Medulla oblongata (tissue), 1 donor: Measurements from ENCODE around the gene PRKRIP1.
A peak's percentile ranks its signal among the peaks of the same experiment; 100 is the strongest.
"Not testable (repeated sequence)": the region's sequence is repeated elsewhere in the genome, so short reads cannot be mapped to it uniquely, and the experiment has no call there.

Source experiments
- DNase-seq: peaks from one replicate; pipeline ENCODE4 v3.0.0-alpha.2; 2015; ENCODE audit errors: extremely low spot score

PRKRIP1 gene, protein sequence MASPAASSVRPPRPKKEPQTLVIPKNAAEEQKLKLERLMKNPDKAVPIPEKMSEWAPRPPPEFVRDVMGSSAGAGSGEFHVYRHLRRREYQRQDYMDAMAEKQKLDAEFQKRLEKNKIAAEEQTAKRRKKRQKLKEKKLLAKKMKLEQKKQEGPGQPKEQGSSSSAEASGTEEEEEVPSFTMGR

DNA sequence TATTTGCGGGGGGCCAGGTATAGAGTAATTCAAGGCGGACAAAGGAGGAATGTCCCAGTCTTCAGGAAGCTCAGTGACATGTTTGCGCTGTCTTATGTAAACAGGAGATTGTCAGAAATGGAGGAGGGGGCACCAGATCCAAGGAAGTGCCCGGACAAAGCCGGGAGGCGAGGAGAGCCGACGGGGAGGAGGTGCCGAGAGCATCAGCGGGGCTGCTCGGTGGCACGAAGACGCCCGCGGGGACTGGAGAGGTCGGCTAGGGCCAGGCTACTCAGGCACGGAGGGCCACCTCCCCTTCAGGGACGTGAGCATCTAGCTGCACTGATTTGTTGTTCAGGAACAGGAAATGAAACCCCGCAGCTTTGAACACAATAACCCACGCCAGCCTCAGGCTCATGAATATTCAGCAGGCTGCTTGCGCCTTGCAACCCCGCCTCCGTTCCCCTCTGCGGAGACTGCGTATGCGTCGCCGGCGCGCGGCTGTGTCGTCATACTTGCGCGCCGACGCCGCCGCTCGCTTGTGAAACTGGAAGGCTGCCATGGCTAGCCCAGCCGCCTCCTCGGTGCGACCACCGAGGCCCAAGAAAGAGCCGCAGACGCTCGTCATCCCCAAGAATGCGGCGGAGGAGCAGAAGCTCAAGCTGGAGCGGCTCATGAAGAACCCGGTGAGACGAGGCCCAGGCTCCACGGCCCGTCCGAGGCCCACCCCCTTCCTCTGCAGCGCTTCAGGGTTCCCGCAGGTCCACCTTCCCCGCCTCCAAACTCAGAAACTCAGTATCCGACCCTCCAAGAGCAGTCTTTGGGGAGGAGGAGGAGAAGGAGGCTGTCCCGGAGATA, at the start of gene PRKRIP1:
Gene PRKRIP1, plus strand, starts transcription at position 491 of the 837 bp plus-strand sequence. Its CDS starts 49 bp downstream, at position 540.
- peak; percentile 96 for DNase-seq

DNA sequence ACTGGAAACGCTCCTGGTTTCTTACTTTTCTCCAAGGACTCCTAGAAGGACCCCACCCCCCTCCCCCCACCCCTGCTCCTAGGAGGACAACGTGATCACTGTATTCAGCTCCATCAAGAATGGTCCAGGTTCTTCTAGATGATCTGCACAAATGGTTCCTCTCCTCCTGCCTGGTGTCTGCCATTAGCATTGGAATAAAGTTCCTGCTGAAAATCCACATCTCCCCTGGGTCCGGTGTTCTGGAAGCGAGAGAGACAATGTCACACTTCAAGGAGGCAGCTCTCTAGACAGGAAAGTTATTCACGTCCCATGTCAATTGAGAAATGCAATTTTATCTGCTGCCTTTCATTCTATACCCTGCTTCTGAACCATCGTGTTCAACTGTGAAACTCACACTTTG, 49.2 kb upstream of the PRKRIP1 start:
- DNase-seq = not testable (repeated sequence)

DNA sequence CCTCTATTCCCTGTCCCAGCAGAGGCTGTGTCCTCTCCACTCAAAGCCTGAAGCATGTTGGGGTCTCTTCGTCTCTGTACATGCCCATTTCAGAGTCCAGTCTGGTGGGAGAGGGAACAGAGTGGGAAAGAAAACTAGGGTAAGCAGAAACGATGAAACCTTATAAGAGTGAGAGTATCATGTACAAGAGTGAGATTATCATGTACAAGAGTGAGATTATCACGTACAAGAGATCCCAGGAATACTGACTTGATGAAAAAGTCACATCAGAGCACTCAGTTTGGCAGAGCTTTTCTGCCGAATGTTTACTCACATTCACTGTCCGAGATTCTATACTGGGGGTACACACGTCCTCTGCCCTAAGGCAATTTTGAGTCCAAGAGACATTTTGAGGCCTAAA, 39.8 kb upstream of the PRKRIP1 start, which contains the start of gene SPDYE6:
Gene SPDYE6, minus strand, starts transcription at position 101 of the 400 bp plus-strand sequence. CDS start 421 bp downstream, outside the sequence.
- not testable (repeated sequence) for DNase-seq

DNA sequence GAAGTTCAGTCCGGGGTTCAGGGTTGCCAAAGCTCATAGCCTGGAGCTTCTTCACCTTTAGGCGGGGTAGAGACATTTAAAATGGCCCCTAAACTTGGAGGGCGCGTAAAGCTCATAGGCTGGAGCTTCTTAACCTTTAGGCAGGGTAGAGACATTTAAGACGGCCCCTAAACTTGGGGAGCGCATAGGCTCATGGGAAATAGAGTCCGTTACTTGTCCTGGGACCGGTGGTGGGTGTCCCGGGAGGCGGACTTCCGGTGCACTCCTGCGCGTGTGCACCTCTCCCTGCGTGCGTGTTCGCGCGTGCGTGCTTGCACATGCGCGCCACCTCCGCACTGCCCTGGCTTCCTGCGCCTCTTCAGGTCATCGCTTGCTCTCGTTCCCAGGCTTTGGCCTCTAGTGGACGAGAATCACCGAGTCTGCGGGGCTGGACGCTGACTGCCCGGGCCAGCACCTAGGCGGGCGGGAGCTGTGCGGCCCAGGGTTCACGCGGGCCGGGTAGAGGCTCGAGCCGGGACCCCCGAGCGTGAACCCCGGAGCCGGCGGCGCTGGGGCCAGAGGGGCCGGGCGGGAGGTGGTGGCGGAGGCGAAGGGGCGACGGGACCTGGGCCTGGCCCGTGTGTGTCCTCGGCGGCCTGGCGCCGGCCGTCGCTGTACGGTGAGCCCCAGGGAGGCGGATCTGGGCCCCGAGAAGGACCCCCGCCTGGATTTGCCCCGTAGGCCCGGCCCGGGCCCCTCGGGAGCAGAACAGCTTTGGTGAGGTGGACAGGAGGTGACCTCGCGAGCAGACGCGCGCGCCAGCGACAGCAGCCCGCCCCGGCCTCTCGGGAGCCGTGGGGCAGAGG, 32.4 kb upstream of the PRKRIP1 start:
- DNase-seq = peak; percentile 100

DNA sequence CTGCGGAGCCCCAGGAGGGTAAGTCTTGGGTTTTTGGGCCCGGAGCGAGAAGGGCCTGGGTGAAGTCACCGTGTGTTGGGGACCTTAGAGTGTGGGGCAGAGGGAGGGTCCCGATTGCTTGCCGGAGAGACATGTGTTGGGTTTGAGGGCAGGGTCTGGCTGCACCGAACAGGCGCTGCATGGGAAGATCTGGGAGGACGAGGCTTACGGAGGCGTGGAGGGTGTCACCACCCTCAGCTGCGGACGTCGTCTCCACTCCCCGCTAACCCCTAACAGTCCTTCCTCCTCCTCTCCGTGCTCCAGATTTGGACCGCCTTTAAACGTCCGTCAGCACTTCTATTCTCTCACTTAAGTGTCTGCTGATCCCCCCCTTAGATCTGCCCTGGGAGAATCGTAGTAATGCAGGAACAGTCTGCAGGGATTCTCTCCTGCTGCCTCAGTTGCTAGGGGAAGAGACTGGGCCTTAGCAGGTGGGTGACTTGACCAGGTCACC, 31.7 kb upstream of the PRKRIP1 start:
- not testable (repeated sequence) for DNase-seq

DNA sequence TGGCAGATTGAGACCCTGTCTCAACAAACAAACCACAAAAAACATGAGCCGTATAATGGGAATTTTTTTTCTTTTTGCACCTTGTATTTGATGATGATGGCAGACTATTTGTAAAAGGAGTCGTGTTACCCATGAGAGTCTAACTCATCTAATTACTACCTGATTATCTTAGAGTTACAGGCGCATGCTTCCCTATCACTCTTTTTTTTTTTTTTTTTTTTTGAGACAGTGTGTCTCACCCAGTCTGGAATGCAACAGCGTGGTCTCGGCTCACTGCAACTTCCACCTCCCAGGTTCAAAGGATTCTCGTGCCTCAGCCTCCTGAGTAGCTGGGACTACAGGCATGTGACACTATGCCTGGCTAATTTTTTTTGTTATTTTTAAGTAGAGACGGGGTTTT, 30.8 kb upstream of the PRKRIP1 start:
- DNase-seq = not testable (repeated sequence)

DNA sequence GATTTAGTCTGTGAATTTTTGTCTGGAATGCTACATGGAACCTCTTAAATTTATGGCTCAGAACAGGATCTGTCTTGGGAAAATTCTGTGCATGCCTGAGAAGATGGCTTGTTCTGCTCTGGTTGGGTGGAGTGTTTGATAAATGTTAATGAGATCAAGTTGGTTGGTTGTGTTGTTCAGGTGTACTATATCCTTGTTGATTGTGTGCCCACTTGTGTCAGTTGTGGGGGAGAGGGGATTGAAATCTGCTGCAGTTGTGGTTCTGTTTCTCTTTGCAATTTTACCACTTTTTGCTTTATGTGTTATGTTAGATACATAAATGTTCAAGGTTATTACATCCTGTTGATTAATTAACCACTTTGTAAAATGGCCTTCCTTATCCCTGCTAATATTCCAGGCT, 26.1 kb upstream of the PRKRIP1 start:
- DNase-seq = not testable (repeated sequence)

DNA sequence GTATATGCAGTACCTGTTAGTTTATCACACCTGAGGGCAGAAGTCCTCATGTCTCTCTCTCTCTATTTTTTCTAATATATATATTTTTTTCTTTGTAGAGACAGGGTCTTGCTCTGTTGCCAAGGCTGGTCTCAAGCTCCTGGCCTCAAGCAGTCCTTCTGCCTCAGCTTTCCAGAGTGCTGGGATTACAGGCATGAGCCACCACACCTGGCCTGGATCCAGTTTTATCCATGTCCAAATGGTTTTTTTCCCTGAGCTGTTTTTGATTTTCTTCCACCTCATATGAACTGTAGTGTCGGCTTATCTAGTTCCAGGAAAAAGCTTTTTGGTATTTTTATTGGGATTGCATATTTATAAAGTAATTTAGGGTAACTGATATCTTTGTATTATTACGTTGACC, 23.4 kb upstream of the PRKRIP1 start:
- not testable (repeated sequence) for DNase-seq

DNA sequence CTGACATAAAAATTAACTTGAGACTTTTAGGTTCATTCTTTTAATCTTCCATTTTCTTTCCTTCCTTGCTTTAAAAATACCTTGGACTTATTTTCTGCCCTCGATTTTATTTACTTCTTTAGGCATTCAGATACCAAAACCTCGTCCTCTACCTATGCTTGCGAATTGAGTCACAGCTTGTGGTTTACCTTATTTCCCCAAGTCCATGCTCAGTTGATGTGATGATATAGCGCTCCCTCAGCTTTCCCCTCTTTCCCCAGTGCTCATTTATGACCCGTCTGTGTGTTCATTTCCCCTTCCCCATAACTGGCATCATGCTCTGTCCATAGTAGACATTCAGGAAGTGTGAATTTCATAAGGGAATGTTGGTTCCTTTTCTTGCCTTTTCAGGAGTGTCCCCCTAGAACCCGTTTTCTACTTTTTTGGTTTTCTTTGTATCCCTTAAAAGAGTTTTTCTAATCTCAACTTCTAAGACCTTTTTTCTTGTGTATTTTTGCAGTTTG, 19.1 kb upstream of the PRKRIP1 start:
- DNase-seq = no peak

DNA sequence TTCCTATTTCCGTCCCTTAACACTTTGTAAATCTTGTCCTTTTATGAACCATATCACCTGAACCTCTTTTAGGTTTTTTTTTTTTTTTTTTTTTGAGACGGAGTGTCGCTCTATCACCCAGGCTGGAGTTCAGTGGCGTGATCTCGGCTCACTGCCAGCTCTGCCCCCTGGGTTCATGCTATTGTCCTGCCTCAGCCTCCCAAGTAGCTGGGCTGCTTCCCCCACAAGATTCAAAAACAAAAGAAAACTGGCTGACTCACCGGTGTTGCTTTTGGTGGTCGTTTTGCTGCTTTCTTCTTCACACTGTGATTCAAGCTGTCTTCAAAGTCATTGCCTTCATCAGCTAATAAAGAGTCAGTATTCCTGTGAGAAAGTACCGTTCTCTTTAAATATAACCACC, 15.3 kb upstream of the PRKRIP1 start:
- not testable (repeated sequence) for DNase-seq

DNA sequence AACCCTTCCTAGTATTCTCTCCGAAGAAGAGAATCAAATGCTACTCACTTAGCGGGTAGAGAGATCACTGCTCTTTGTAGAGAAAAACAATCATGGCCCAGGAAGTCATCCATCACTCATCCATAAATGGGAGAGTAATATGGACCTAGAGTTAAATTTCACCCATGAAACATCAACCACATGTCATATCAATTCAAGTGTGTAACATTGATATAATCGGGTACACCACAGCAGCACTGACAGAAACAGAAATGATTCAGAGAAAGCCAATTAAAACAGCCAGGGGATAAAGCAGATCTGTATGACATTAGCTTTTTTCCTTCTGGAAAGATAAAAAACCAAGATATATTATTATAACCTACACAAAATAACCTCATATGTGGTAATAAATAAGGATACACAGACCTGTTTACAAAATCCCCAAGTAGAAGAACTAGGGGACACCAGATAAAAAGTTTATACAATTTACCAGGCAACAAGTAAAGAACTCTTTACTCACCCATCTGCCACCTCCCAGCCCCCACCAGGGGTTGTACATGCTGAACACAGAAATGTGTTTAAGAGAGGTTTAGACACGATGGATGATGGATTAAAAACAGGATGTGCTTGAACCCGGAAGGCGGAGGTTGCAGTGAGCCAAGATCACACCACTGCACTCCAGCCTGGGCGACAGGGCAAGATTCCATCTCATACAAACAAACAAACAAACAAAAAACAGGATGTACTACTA, 14.3 kb upstream of the PRKRIP1 start:
- not testable (repeated sequence) for DNase-seq

DNA sequence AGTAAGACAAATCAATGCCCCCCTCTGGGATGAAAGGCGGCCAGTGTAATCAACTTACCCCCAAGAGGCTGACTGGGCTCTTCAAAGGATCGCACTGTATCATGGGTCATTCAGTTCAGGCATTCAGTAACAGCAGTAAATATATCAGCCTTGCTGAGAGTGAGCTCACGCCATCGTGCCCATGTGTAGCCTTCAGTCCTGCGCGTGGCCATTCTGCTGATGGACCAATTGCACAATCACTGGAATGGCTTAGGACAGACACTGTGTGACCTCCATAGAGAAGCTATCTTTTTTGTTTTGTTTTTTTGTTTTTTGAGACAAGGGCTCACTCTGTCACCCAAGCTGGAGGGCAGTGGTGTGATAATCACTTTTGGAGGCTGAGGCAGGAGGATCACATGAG, 9.1 kb upstream of the PRKRIP1 start:
- DNase-seq = no peak

DNA sequence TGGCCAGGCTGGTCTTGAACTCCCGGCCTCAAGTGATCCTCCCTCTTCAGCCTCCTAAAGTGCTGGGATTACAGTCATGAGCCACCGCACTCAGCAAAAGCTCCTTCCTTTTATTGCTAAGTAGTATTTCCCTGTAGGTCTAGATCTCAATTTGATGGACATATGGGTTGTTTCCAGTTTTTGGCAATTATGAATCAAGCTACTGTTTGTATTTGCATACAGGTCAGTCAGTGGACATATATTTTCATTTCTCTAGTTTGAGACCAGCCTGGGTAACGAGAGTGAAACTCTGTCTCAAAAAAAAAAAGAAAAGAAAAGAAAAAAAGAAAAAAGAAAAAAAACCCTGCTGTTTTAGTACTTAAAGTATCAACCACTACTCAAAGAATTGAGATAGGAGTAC, 6.4 kb upstream of the PRKRIP1 start:
- DNase-seq = no peak

DNA sequence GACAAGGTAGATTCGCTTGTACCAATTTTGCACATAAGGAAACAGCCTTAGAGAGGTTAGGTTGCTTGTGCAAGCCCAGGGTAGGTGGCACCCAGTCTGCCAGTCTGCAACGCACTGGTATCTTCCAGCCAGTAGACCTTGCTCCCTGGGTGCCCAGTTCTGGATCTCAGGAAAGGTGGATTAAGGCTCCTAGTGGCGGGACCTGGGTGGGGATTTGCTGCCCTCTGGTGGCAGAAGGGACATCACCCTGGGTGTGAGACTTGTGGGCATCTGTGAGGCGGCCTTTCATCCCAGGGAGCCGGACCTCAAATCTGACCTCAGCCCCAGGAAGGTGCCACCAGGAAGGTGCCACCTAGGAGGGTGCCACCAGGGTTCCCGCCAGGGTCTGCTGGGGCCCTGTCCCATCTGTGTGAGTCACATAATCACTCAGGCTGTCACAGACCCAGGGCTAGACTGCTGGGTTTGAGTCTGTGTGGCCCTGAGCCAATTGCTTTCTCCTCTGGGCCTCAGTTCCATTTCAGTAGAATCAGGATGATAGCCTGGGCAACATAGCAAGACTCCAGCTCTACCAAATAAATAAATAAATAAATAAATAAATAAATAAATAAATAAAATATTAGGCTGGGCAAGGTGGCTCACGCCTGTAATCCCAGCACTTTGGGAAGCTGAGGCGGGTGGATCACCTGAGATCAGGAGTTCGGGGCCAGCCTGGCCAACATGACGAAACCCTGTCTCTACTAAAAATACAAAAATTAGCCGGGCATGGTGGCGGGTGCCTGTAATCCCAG, 5.3 kb upstream of the PRKRIP1 start:
- DNase-seq = peak; percentile 91

DNA sequence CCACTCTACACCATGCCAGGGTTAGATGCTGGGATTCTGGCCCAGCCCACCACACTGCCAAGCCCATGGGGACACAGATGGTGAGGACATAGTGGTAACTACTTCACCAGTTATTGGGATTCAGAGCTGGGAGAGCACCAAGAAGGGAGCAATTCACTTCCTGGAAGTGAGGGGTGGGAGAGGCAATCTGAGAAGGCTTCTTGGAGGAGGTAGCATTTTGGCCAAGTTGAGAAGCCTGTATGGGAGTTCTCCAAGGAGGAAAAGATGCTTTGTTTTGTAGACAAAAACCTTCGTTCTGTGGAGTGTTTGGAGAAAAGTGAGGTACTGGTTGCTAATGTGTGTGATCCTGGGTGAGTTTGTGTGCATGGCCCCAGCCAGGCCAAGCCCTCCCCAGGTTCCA, 3.8 kb upstream of the PRKRIP1 start:
- no peak for DNase-seq

DNA sequence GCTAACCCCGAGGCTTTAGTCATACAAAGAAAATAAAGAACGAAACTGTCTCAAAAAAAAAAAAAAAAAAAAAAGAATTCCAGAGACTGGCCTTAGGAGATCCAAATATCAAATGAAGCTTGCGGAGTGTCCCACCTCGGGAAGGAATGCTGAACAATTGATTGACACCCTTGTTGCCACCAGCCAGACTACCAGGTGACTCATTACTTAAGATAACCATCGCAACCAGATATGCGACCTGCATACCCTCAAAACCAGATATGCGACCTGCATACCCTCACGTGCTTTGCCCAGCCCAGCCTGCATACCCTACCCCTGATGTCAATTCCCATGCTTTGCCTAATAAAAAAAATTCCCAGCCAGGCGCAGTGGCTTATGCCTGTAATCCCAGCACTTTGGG, 2.7 kb upstream of the PRKRIP1 start:
- DNase-seq = no peak

DNA sequence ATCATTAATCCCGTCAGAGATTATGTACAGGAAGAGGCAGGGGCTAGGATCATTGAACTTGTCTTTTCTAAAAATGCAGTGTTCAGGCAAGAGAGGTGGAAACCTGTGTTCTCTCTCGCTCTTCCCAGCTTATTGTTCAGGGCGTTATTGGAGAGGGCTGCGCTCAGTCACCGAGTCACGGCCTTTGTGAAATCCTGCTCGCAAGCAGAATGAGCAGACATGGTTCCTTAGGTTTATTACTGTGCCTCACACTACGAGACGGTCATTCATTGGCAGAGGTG, 631 bp upstream of the PRKRIP1 start:
- peak; percentile 13 for DNase-seq

DNA sequence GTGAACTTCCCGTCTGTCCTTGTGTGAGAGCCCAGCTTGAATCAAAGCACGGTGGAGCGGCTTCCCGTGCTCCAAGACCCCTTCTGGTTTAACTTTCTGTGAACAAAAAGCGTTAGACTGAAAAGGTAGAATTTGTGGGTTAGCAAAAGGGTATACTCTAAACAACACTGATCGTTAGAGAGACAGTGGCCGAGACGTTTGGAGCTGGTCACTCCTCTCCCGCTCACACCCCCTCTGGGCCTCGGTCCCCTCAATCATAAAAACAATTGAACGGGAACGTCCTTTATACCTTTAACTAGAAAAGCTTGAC, 502 bp downstream of the PRKRIP1 start:
- DNase-seq = no peak

DNA sequence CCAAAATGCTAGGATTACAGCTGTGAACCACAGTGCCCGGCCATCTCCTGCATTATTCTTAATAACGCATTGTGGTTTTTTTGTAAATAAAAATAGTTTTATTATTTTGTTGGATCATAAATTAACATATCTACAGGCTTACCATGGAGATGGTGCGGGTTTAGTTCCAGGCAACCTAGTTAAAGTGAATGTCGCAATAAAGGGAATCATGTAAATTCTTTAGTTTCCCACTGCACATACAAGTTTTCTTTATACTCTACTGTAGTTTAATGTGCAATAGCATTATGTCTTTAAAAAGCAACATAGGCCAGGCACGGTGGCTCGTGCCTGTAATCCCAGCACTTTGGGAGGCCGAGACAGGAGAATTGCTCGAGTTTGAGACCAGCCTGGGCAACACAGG, 2.4 kb downstream of the PRKRIP1 start:
- no peak for DNase-seq

DNA sequence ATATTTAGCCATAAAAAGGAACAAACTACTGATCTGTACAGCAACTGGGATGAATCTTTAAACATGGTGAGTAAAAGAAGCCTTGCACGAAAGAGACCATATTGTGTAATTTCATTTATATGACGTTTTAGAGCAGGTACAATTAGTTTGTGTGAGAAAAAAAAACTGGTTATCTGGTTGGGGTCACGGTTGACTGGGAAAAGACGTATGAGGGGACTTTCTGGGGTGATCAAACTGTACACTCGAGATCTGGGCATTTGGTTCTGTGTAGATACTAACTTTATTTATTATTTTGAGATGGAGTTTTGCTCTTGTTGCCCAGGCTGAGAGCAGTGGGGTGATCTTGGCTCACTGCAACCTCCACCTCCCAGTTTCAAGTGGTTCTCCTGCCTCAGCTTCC, 4.2 kb downstream of the PRKRIP1 start:
- DNase-seq = no peak

DNA sequence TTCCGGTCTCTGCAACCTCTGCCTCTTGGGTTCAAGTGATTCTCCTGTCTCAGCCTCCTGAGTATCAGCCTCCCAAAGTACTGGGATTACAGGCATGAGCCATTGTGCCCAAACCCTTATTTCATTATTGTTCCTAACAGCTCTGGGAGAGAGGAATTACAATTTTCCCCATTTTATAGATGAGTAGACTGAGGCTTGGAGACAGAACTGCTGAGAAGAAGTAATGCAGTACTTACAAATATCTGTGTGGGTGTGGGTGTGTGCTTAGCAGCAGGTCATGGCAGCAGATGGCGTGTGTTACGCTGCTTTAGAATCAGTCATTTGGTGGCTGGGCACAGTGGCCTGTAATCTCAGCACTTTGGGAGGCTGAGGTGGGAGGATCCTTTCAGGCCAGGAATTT, 7.4 kb downstream of the PRKRIP1 start:
- no peak for DNase-seq
